AG04450 (cell line): ENCODE results near the gene NUDT7. TPM values are rescaled to one million over a fixed set of nuclear protein-coding genes. Genes with fewer than 3 reads are reported as not detected.

ENCODE experiments used
- CTCF ChIA-PET: fragments of 300-600, 350-600 bp; formaldehyde crosslinking; extraction: SDS; loops from one replicate; lab custom pipeline; 2022; ENCODE audit warnings: antibody characterized with exemption, inconsistent platforms; lab: Charles Lee
- POLR2A ChIA-PET: fragments of 350-600 bp; formaldehyde crosslinking; extraction: SDS; loops from one replicate; lab custom pipeline; 2021; ENCODE audit warnings: antibody characterized with exemption, inconsistent platforms; lab: Yijun Ruan, JAX
- DNase-seq: peaks from one replicate; pipeline ENCODE4 v3.0.0-alpha.2; 2011; ENCODE audit warnings: low read depth, low spot score
- H3K27ac ChIP-seq: one replicate; pipeline ENCODE4 v1.5.1; 2012; ENCODE audit warnings: low read depth, low read length, control low read depth
- H3K27me3 ChIP-seq: one replicate; pipeline ENCODE4 v1.6.0; 2012; ENCODE audit warnings: low read length; ENCODE audit not compliant: control insufficient read depth, insufficient read depth
- H3K4me3 ChIP-seq: 2 replicates; pipeline ENCODE4 v1.5.1; 2011; ENCODE audit warnings: mild to moderate bottlenecking, low read depth, low read length, control low read depth
- H3K9me3 ChIP-seq: 2 replicates; pipeline ENCODE4 v1.5.1; 2012; ENCODE audit warnings: low read length; ENCODE audit not compliant: control insufficient read depth, insufficient read depth
- polyA plus RNA-seq: library from polyadenylated mRNA; depleted of rRNA; stranded (reverse); fragments of >200 nt; gene quantifications from 2 replicates; pipeline ENCODE4 v1.2.3, GENCODE V29; 2011
- TF ChIP-seq, protein P1 (sequence below): IDR thresholded peaks from 2 replicates; pipeline ENCODE4 v1.5.1; 2011; ENCODE audit warnings: low read depth, low read length, control low read depth, inconsistent platforms

NUDT7 gene
- polyA plus RNA-seq, 1 experiment, result 19.3 TPM

DNA sequence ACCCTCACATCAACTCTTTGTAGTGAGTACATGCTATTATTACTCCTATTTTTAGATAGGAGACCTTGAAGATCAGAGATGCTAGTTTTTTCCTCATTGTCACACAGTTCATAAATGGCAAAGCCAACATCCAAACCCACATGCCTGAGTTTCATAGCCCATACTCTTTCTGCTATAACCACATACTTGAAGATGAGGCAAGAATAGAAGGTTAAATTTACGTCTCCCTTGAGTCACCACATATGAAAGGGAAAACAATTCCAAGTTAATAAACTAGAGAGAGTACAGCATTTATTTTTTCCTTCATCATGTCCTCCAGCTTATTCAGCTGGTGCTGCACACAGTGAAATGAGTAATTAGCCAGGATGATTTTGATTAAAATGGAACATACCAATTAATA, 23.7 kb downstream of the NUDT7 start:
- Histone ChIP-seq H3K27me3 (peaks cover 3% of the 10 kb centered on the region), H3K9me3 (no peaks in the 10 kb centered on the region), H3K4me3 (no peak overlapping the region), H3K27ac (no peak overlapping the region)
- ChIA-PET POLR2A (no interaction called here), CTCF (no interaction called here)
- TF ChIP-seq, protein P1, sequence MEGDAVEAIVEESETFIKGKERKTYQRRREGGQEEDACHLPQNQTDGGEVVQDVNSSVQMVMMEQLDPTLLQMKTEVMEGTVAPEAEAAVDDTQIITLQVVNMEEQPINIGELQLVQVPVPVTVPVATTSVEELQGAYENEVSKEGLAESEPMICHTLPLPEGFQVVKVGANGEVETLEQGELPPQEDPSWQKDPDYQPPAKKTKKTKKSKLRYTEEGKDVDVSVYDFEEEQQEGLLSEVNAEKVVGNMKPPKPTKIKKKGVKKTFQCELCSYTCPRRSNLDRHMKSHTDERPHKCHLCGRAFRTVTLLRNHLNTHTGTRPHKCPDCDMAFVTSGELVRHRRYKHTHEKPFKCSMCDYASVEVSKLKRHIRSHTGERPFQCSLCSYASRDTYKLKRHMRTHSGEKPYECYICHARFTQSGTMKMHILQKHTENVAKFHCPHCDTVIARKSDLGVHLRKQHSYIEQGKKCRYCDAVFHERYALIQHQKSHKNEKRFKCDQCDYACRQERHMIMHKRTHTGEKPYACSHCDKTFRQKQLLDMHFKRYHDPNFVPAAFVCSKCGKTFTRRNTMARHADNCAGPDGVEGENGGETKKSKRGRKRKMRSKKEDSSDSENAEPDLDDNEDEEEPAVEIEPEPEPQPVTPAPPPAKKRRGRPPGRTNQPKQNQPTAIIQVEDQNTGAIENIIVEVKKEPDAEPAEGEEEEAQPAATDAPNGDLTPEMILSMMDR, result no peak
- peak; percentile 38 for DNase-seq

DNA sequence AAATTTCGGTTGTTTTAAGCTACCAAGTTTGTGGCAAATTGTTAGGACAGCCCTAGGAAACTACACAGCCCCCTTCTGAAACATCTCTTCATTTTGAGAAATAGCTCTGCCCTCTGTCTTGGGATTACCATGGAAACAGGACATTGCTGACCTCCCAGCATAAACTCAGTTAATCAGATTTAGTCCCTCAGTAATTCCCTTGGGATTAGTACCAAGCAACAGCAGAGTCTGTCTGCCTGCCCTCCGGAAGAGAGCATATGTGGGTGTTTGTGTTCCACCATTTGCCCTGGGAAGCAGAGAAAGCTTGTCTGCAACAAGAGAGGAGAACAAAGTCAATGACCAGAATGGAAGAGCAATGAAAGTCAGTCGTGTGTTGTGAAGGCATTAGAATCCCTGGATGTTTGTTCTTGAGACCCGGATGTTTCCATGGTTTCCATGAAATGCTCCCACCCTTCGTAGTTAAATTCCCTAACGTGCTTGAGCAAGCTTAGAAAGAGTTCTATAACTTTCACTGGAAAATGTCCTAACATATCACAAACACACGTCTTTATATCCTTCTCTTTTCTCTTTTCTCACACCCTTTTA, 26.2 kb downstream of the NUDT7 start:
- ChIA-PET POLR2A (no interaction called here), CTCF (interaction anchor here (1.0 to 1.2 kb wide), 2 partner anchors 224 to 254 kb away, joined by 3 to 6 read pairs; no protein-coding TSS in a partner anchor)

DNA sequence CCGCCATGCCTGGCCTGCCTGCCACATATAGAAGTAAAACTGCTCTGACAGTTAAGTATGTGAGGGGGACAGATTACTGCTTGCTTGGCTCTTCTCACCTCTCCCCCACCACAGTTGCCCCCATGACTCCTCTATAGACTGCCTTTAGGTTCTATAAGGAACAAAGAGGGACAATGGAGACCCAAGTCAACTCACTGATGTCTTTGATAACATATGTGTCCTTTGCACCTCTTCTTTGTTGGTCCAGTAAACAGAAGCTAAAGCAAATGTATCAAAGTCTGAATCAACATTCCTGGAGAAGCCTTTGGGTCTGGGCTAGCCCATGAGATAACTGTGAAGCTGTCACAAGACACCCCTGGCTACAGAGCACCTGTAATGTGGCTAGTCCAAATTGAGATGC, 27.1 kb downstream of the NUDT7 start:
- H3K27ac ChIP-seq, result no peak overlapping the region
- no peaks in the 10 kb centered on the region for H3K9me3 ChIP-seq
- TF ChIP-seq, protein P1, result no peak
- POLR2A ChIA-PET, result interaction anchor here (0.6 kb wide), 1 partner anchor 26 kb away, joined by 7 read pairs; no protein-coding TSS in a partner anchor
- H3K27me3 ChIP-seq, result peaks cover 9% of the 10 kb centered on the region
- CTCF ChIA-PET, result interaction anchor here (1.2 kb wide), 1 partner anchor 253 kb away, joined by 6 read pairs; no protein-coding TSS in a partner anchor
- DNase-seq, result no peak
- H3K4me3 ChIP-seq, result no peak overlapping the region

More for the DNA sequence above, 26.2 kb downstream of the NUDT7 start:
- TF ChIP-seq, protein P1, result no peak
- DNase-seq, result no peak
- Histone ChIP-seq H3K27ac (no peak overlapping the region), H3K27me3 (peaks cover 9% of the 10 kb centered on the region), H3K9me3 (no peaks in the 10 kb centered on the region), H3K4me3 (no peak overlapping the region)

DNA sequence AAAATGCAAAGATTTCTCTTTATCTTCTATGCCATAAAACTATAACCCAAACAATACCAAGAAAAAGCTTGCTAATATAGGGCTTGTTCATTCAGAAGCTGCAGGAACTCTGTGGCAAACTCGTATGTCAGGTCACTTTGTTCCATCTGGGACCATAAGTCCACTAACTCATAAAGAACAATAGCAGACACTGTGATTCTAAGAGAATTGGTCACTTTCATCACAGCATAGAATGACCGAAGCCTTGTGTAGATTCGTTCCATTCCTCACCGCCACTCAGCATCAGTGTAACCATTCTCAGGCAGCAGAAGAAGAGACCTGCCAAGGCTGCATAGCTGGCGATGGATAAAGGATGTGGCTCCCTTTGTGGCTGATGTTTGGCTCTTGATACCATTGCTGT, 35.7 kb downstream of the NUDT7 start:
- ChIA-PET POLR2A (no interaction called here), CTCF (no interaction called here)
- Histone ChIP-seq H3K4me3 (no peak overlapping the region), H3K27ac (no peak overlapping the region), H3K9me3 (no peaks in the 10 kb centered on the region), H3K27me3 (no peaks in the 10 kb centered on the region)
- TF ChIP-seq, protein P1, result no peak
- DNase-seq, result no peak

DNA sequence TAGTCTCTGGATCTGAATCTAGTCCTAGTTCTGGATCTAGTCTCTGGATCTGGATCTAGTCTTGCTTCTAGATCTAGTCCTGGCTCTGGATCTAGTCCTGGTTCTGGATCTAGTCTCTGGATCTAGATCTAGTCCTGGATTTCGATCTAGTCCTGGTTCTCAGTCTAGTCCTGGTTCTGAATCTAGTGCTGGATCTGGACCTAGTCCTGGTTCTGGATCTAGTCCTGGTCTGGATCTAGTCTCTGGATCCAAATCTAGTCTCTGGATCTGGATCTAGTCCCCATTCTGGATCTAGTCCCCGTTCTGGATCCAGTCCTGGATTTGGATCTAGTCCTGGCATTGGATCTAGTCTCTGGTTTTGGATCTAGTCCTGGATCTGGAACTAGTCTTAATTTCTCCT, 36.2 kb downstream of the NUDT7 start:
- POLR2A ChIA-PET, result no interaction called here

More for the DNA sequence above, 36.2 kb downstream of the NUDT7 start:
- Histone ChIP-seq H3K27me3 (no peaks in the 10 kb centered on the region), H3K9me3 (no peaks in the 10 kb centered on the region), H3K27ac (no peak overlapping the region), H3K4me3 (no peak overlapping the region)
- no peak for DNase-seq
- TF ChIP-seq, protein P1, result no peak
- CTCF ChIA-PET, result no interaction called here
